T-helper 2 cell treated with Interferon-gamma antibody and Interleukin-4, amounts not matched to agents 100 ng/mL and 5 ng/mL, for 36 hours (primary cell): ENCODE measurements around the gene ATRNL1. TPM values are rescaled to one million over a fixed set of nuclear protein-coding genes. Genes with fewer than 3 reads are reported as not detected.
"Not testable (repeated sequence)": the region's sequence is repeated elsewhere in the genome, so short reads cannot be mapped to it uniquely, and the experiment has no call there.

Experiments used
- intact Hi-C: fragments of 100-400 bp; cut with micrococcal nuclease; formaldehyde crosslinking; loops from one replicate; pipeline ENCODE4 v1.15.1; 2023
- total RNA-seq: library from RNA; stranded (reverse); gene quantifications from 2 replicates; pipeline ENCODE4 v1.2.3, GENCODE V29; 2022

The ATRNL1 gene
- total RNA-seq, 1 donor from 2014 or later = 0.73 TPM

DNA sequence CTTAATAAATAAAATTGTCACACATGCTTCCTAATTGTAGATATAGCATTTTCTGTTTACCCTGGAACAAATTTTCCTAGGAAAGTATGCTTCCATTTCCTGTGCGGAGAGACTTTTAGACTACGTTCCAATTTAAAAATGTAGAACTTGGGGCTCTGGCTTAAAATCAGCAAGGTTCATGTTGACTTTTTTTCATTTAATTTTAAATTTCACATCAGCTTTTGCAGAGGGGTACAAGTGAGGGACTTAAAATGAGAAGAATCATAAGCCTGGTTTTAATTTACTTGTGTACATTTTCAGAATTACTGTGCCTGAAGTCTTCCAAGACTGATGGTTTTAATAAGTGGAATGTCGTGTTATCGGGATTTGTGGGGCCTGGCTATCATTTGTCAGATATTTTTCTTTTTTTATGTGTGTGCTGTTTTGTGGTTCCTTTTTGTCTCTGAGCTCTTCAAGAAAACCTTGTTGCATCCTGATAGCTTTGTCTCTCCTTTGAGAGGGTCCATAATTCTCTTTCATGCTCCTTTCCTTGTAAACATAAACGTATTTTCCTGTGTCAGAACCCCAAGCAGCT, 8.8 kb upstream of the ATRNL1 start:
- intact Hi-C loops = no loop called here

- intact Hi-C loops = no loop called here
Measured at GRCh38 chr10:115091161-115091560, 2.0 kb upstream of the ATRNL1 start.

GRCh38 chr10:115092258-115092554, 959 bp upstream of the ATRNL1 start:
- intact Hi-C loops = no loop called here

DNA sequence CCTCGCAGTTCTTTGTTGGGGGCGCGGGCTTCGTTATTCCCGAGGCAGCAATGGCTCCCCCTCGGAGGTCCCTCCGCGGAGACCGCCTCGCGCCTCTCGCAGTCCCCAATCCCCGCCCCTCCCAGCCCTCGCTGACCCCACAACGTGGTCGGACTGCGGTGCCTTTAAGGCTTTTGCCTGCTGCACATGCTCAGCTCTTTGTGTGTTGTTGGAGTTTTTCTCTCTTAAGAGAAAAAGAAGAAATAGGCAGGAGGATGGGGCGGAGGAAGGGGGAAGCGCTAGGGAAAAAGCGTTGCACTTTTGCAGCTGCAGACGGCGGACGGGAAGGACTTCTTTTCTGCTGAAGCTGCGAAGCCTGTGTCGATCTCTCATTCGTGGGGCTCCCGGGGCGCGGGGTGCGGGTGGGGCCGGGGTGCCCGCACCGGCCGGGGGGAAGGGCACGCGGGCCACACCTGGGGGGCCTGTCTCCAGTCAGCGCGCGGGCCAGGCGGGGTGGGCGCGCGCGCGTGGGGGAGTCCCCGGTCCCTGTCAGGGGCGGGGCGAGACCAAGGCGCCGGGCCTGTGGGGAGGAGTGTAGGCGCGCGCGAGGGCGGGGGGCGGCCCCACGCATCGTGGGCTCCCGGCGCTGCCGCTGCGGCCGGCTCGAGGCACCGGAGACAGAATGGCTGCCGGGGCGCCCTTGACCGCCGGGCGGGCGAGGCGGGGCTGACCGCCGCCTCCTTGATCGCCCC, 445 bp upstream of the ATRNL1 start:
- intact Hi-C loops = no loop called here

DNA sequence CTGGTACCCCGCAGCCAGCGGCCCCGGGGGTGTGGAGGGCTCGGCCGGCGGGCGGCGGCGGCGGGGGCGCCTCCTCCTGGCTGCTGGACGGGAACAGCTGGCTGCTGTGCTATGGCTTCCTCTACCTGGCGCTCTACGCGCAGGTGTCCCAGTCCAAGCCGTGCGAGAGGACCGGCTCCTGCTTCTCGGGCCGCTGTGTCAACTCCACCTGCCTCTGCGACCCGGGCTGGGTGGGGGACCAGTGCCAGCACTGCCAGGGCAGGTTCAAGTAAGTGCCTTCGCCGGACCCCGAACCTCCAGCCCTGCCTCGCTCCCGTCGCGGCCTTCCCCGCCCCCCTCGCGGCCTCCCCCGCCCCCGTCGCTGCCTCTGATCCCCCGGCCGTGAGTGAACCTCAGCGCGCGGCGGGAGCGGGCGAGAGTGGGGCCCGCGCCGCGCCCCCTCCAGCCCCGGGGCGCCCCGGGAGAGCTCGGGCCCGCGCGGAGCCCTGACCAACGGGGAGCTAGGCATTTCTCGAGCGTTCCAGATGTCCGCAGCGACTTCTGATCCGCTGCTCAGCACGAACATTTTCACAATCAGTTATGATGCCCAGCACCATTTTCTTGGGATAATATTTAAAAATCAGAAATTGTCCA, 727 bp downstream of the ATRNL1 start:
- intact Hi-C loops = loop anchor here (1.0 kb wide), 1 partner anchor 217 kb away; no protein-coding TSS in a partner anchor

DNA sequence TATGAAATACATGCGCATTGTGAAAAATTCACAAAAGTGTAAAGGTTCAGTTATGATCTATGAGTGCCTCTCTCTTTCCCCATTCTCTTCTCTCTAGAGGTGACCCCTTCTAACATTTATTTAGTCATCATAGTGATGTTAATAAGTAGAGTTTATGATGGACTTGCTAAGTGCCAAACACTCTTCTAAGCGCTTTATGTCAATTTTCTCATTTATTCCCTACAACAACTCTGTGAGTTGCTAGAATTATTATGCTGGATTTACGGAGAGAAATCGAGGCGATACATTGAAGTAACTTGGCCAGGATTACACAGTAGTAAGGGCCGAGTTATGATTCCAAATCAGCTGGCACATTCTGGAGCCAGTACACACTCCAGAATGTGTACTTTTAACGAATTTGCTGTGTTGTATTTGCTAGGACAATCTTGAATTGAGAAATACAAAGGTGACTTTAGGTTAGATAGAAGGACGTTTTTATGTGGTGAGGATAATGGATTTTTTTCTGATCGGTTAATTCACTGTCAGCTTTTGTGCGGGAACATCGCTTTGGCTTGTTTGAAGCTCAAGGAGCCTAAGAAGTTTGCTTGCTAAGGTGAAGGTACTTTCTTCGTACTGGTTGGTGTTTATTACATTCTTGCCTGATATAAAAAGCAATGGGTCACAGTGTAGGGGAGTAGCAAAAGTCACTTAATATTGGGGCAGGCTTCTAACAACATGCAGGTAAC, 1.4 kb downstream of the ATRNL1 start:
- intact Hi-C loops = loop anchor here (1.0 kb wide), 1 partner anchor 217 kb away; no protein-coding TSS in a partner anchor

GRCh38 chr10:115095758-115096157, 2.6 kb downstream of the ATRNL1 start:
- intact Hi-C loops = no loop called here

DNA sequence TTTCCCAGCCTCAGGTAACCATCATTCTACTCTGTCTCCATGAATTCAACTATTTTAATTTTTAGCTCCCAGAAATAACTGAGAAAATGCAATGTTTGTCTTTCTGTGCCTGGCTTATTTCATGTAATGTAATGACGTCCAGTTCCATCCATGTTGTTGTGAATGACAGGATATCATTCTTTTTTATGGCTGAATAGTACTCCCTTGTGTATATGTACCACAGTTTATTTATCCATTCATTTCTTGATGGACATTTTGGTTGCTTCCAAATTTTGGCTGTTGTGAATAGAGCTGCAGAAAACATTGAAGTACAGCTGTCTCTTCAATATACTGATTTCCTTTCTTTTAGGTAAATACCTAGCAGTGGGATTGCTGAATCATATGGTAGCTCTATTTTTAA, 10.5 kb downstream of the ATRNL1 start:
- intact Hi-C loops = no loop called here

DNA sequence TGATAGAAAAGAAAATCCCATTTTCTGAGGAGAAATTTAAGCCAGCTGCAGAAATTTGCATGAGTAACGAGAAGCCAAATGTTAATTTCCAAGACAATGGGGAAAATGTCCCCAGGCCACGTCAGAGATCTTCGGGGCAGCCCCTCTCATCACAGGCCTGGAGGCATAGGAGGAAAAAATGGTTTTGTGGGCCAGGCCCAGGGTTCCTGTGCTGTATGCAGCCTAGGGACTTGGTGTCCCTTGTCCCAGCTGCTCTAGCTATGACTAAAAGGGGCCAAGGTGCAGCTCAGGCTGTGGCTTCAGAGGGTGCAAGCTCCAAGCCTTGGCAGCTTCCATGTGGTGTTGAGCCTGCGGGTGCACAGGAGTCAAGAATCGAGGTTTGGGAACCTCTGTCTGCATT, 12.2 kb downstream of the ATRNL1 start:
- intact Hi-C loops = not testable (repeated sequence)

DNA sequence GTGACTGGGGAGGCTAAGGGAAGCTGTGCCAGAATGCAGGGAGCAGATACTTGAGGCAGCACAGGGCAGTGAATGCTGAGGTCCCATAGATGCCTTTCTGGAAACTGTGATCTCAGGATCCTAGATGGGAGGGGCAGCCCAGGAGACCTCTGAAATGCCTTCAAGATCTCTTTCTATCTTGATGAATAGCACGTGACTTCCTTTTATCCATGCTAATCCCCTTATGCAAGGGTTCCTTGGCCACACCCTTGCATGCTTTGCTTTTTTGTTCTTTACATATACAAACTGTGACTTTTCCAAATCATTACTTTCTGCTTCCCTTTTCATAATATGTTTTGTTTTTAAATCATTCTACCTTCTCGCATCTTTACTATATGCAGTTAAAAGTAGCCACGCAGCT, 14.7 kb downstream of the ATRNL1 start:
- intact Hi-C loops = no loop called here

DNA sequence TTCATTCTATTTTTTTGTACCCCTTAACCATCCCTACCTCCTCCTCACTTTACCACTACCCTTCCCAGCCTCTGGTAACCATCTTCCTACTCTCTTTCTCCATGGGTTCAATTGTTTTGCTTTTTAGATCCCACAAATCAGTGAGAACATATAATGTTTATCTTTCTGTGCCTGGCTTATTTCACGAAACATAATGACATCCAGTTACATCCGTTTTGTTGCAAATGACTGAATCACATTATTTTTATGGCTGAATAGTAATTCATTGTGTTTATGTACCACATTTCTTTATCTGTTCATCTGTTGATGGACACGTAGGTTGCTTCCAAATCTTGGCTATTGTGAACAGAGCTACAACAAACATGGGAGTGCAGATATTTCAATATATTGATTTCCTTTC, 24.1 kb downstream of the ATRNL1 start:
- intact Hi-C loops = no loop called here

GRCh38 chr10:115118346-115118745, 25.2 kb downstream of the ATRNL1 start:
- intact Hi-C loops = no loop called here

- intact Hi-C loops = loop anchor here (5.0 kb wide), 1 partner anchor 573 kb away; no protein-coding TSS in a partner anchor
Measured at GRCh38 chr10:115125505-115125904, 32.3 kb downstream of the ATRNL1 start.

- intact Hi-C loops = loop anchor here (1.0 to 5.0 kb wide), 3 partner anchors 252 to 825 kb away; no protein-coding TSS in a partner anchor
Measured at GRCh38 chr10:115129752-115130151, 36.6 kb downstream of the ATRNL1 start.

GRCh38 chr10:115136616-115137015, 43.5 kb downstream of the ATRNL1 start:
- intact Hi-C loops = no loop called here

DNA sequence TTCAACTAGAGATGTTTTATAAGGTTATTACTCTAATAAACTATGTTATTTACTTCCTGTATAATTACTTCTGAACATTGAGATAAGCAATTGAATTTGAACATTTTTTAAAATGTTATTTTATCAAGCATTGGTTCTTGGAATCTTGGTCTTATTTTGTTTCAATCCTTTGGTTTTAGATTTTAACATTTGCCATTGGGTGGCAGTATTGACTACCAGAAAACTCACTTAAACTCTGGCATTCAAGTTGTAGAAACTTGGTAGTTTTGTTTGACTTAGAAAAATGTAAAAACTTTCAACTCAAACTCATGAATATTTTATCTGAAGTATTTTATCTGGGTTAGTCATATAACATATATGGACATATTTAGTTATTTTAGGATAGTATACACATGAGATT, 48.1 kb downstream of the ATRNL1 start:
- intact Hi-C loops = no loop called here

DNA sequence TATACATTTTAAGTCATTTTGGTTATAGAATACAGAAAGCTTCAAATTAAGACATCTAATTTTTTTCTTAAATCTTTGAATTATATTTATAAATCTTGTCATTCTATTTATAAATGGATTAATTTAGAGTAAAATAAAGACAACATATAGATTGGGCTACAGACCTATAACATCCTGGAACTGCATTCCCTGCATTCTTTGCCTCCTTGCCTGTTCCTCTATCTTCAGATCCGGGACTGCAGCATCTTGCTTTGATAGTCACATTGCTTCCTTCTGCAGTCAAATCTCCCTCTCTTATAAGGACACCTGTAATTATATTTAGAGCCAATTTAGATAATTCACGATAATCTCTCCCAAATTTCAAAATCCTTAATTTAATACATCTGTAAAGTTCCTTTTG, 64.2 kb downstream of the ATRNL1 start:
- intact Hi-C loops = no loop called here

DNA sequence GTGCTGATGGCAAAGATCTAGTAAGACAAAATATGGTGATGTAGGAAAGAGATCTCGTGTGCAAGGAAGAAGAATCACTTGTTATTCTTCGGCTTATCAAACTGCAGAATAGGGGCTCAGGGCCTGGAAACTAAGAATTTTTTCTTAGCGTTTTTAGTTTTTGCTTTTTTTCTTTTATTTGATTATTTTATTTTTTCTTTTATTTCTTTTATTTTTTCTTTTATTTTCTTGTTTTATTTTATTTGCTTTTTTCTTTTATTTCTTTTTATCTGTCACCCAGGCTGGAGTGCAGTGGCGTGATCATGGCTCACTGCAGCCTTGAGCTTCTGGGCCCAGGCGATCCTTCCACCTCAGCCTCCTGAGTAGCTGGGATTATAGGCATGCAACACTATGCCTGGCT, 70.0 kb downstream of the ATRNL1 start:
- intact Hi-C loops = no loop called here

DNA sequence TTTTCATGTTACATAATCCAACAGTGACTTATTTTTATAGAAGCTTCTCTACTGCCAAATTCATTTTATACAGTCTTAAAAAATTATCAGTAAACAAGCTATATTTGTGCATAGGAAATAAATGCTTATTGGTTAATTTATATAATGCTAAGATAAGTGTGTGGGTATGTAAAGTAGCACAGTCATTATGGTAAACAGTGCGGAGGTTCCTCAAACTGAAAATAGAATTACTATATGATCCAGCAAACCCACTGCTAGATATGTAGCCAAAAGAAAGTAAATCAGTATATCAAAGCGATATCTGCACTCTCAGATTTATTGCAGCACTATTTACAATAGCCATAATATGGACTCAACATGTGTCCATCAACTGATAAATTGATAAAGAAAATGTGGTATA, 71.1 kb downstream of the ATRNL1 start:
- intact Hi-C loops = no loop called here

DNA sequence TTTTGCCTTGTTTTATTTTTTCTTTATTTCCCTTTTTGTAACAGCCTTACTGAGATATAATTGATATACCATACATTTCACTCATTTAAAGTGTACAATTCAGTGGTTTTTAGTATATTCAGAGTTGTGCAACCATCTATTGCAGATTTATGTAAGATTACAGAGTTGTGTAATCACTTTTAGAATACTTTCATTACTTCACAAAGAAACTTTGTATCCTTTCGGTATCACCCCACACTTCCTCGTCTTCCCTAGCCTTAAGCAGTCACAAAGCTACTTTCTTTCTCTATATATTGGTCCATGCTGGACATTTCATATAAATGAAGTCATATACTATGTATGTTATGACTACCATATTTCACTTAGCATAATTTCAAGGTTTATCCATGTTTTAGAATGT, 74.6 kb downstream of the ATRNL1 start:
- intact Hi-C loops = no loop called here

- intact Hi-C loops = loop anchor here (5.0 kb wide), 3 partner anchors 246 to 1216 kb away; no protein-coding TSS in a partner anchor
Measured at GRCh38 chr10:115171392-115171960, 78.3 kb downstream of the ATRNL1 start.
